OCI-LY1 (cell line): ENCODE data around the gene CPXM1.

Experiments used
- CTCF ChIP-seq: fragments of 200-600 bp; sonication (generic), shearing (Covaris generic); IDR thresholded peaks from 2 replicates; pipeline ENCODE4 v1.5.1; 2017; ENCODE audit warnings: mild to moderate bottlenecking, antibody characterized with exemption, low read length, moderate library complexity, mixed read lengths
- EZH2 ChIP-seq: fragments of 200-600 bp; sonication (generic), shearing (Covaris generic); IDR thresholded peaks from 2 replicates; pipeline ENCODE4 v1.8.0; 2017; ENCODE audit warnings: borderline replicate concordance, mixed run types, mild to moderate bottlenecking, antibody characterized with exemption, low read length, moderate library complexity, mixed read lengths

GRCh38 chr20:2817341-2817726 lies 16.9 kb upstream of the CPXM1 start:
- TF ChIP-seq CTCF (no peak), EZH2 (no peak)
